Glomerular visceral epithelial cell (primary cell): ENCODE measurements around the gene CCDC69.

ENCODE experiments used
- DNase-seq: peaks from one replicate; pipeline ENCODE4 v3.0.0-alpha.2; 2016; ENCODE audit errors: extremely low spot score

The CCDC69 gene

GRCh38 chr5:151164687-151165392 is 59.1 kb downstream of the CCDC69 start:
- DNase-seq, result peak; percentile 82

- no peak for DNase-seq
These were observed 61.1 kb downstream of the CCDC69 start for GRCh38 chr5:151162776-151163175.

- DNase-seq, result peak; percentile 24
These were observed 64.1 kb downstream of the CCDC69 start for GRCh38 chr5:151159649-151160373.

DNA sequence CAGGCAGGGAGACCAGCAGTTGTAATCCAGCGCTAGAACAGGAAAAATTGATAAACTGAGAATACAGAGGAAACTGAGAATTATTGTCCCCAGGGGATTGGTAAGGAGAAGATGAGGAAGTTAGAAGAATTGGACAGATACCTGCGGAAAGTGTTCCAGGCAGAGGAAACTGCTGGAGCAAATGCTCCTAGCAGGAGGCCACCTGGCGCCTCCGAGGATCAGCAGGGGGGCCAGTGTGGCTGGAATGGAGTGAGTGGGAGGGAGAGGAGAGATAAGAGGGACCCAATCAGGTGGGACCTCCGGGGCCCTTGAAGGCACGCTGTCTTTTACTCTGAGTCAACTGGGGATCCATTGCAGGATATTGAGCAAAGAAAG is 65.6 kb downstream of the CCDC69 start:
- DNase-seq, result peak; percentile 15

DNA sequence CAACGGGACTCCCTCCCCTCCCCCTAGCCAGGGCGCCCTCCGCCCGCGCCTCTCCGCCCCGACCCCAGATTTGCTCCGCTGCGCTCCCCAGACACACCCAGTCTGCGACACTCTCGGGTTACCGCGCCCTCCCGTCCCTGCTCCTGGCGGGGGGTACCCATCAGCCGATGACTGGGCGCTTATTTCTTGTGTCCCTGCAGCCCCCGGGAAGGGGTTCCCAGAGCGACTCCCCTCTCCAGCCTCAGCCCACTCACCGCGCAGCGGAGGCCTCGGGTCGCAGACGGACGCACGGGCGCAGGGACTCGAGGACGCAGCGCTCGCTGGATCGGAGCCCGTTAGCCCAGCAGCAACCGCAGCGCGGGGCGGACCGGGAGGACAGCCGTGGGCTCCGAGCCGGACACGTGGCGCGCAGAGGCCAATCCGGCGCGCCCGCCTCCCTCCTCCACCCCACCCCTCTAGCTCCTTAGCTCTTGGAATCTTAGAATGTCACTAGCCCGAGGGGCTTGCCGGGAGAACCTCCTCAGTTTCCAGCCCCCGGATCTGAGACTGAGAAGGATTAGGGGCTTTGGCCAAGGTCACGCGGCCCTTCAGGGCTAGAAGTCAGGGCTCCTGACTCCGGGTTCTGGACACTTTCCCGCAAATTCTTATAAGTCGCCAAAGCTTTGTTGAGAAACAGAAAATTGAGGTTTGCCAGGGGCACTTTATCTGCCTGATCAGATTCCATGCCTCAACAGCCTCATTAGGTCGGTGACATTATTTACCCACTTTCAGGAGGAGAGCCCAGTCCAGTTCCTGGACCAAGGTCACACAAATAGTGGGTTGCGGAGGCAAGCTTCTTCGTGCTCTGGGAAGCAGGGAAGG is 66.2 kb downstream of the CCDC69 start, which contains the start of gene ANXA6:
ANXA6 (minus strand) TSS at position 354 of the 861 bp plus-strand sequence. CDS start 9,878 bp downstream, outside the sequence.
- peak; percentile 84 for DNase-seq

GRCh38 chr5:151156507-151157420 is 67.1 kb downstream of the CCDC69 start:
- peak; percentile 33 for DNase-seq

DNA sequence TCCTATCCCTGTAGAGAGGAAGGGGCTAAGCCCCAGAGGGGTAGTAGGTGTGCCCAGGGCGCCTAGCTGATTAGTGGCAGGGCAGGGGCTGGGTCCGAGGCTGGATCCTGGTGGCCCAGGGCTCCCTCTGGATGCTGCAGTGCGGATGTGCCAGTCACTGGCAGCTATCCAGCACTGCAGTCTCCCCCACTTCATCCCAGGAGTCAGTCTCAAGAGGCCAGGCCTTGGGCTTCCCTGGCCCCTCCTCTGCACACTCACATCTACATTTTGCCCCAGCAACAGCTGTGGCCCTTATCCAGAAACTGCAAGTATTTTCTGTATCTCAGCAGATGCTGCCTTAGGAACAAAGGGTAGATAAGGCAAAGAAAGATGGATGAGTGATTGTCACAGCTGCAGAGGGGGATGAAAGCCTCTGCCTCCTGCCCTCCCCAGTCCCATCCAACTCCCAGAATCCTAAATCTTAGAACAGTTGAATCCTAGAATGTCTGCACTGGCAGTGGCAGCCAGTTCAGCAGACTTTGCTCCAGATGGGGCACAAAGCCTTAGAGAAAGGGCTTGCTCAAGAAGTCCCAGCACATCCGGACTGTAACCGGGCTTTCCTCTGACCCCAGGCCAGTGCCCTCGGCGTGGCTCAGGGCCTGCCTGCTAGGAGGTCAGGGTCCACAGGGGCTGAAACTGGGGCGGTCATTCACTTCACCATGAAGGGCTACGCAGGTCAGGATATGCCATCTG is 68.0 kb downstream of the CCDC69 start:
- peak; percentile 83 for DNase-seq

- peak; percentile 40 for DNase-seq
These were observed 68.7 kb downstream of the CCDC69 start for GRCh38 chr5:151154931-151155774.

- no peak for DNase-seq
These were observed 70.1 kb downstream of the CCDC69 start for GRCh38 chr5:151153766-151154272.

DNA sequence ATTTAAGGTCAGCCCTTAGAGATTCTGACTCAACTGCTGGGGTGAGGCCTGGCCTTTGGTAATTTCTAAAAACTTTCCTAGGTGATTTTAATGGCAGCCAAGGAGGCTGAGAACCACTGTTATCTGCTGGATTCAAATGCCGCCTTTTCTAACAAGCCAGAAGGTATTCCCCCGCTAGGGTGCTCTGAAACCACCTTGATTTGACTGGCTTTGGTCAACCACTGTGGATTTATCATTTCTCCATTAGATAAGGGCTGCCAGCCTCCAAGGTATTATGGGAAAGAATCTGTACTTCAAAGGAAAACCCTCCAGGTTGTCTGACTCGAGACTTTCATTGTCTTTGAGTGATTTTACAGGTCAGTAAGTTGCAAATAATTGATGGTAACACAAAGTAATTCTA is 70.6 kb downstream of the CCDC69 start:
- DNase-seq, result no peak

GRCh38 chr5:151151793-151152192 is 72.1 kb downstream of the CCDC69 start:
- no peak for DNase-seq

GRCh38 chr5:151151263-151151660 is 72.6 kb downstream of the CCDC69 start:
- DNase-seq, result no peak

- peak; percentile 13 for DNase-seq
These were observed 73.2 kb downstream of the CCDC69 start for GRCh38 chr5:151150471-151151262.

DNA sequence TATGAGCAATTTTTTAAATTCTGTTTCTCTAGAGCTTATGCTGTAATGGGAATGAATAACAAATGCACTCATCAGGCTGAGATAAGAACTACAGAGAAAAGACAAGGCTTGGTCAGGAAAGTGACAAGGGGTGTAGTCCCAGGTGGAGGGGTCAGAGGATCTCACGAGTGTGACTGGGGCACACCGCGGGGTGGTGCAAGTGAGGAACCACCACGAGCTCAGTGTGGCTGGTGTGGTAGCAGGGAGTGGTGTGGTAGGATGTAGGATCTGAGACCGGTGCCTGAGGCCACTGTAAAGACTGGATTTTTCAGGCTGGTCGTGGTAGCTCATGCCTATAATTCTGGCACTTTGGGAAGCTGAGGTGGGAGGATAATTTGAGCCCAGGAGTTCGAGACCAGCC is 75.3 kb downstream of the CCDC69 start:
- no peak for DNase-seq

DNA sequence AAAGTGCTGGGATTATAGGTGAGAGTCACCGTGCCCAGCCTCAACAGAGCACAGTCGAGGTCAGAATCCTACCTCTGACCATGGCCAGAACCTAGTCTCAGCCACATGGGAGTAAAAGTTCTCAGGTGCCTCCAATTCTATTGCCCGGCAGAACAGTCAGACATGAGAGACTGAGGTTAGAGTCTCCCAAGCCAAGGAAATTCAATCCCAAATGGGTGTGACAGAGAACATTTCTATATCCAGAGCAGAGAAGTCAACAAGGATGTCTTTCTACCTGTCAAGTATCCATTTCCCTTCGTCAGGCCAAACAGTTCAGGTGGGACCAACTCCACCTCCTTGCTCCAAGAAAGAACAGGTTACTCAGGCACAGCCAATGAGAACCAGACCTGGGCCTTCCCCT is 76.9 kb downstream of the CCDC69 start:
- DNase-seq, result no peak

DNA sequence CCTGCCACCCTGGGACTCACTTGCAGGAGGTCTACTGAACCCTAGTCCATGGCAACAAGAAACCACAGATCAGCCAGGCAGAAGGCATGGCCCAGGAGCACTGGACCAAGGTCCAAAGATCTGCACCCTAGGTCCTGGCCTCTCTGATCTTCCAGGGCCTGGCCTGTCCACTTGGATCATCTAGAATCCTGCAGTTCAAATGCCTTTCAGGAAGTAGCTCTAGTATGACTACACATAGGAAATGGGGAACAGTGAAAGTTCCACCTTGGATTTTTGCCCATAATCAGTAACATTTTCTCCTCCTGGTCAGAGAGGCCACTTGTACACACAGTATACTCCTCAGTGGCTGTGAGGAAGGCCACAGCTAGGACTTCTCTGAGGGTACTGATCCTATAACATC is 77.8 kb downstream of the CCDC69 start:
- no peak for DNase-seq

- no peak for DNase-seq
These were observed 79.0 kb downstream of the CCDC69 start for GRCh38 chr5:151144922-151145321.

DNA sequence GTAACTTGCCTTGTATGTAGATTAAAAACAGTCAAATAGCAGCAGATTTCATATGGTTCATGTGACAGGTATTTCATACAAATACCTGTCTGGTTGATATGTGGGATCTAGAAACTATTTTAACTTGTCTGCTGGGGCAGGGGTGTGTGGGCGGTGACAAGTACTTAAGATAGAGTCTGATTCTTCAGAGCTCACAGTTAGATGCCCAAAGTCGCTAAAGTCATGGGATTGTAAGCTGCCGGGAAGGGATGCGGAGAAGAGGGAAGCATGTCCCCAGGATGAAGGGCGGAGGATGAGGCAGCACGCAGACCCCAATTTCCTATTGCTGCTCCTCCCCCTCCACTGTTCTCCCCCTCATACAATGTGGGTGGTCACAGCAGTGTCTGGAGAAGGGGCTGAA is 79.6 kb downstream of the CCDC69 start:
- DNase-seq, result no peak

DNA sequence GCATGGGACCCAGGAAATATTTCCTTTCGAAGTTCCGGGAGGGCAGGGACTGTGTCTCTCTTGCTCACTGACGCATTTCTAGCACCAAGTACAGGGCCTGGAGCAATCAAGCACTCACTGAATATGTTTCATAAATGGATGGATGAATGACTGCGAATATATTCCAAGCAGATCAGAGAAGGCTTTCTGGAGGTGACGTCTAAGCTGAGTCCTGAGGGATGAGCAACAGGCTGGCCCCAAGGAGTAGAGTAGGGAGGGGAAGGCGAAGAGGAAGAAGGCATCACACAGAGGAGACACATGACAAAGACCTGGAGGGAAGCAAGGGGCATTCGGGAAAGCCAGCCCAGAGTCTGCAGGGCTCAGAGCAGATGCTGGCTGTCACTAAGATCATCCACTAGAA is 80.2 kb downstream of the CCDC69 start:
- no peak for DNase-seq
